ENCODE results near the gene SH3TC1. TPM values are rescaled to one million over a fixed set of nuclear protein-coding genes. Genes with fewer than 3 reads are reported as not detected.

SH3TC1 gene
- polyA plus RNA-seq, 2 of the 4 experiments (the other 2 are of a cell fraction), result 2.8 to 7.4 TPM

GRCh38 chr4:8152090-8152864, 46.8 kb upstream of the SH3TC1 start:
- H3K9me3 ChIP-seq, result no peaks in the 10 kb centered on the region
- H3K4me1 ChIP-seq, result no peaks in the 10 kb centered on the region
- no peak overlapping the region for H3K27ac ChIP-seq
- DNase-seq (ENCODE audit: low read depth in 1 of 2, low spot score in 1 of 2) (no peak), FAIRE-seq (no peak), ATAC-seq (no peak)
- H3K4me3 ChIP-seq, result no peak overlapping the region
- POLR2A ChIA-PET, result no interaction called here
- H3K4me2 ChIP-seq, result no peak overlapping the region
- WGBS (ENCODE audit: missing lambda C conversion rate), result 77% methylated on average over 22 of the region's 39 CpGs
- CTCF ChIA-PET, result interaction anchor here (0.6 kb wide), 1 partner anchor 115 kb away, joined by 3 read pairs; no protein-coding TSS in a partner anchor
- TF ChIP-seq NFE2L2 (conservative IDR thresholded peaks at IDR 0.05; ENCODE audit: low read length), result no peak
- no peak for TF ChIP-seq POLR2A (IDR thresholded peaks at IDR 0.05; ENCODE audit: low read length)
- no peak for TF ChIP-seq NPAS2 (CRISPR knock-in tag; IDR thresholded peaks at IDR 0.05; ENCODE audit: borderline replicate concordance)
- no peak for TF ChIP-seq BCL3 (IDR thresholded peaks at IDR 0.05)

GRCh38 chr4:8152865-8153257, 46.2 kb upstream of the SH3TC1 start:
- no peak; a peak in 1 of 6 replicates for ATAC-seq
- ChIA-PET CTCF (interaction anchor here (0.6 to 0.8 kb wide), 2 partner anchors 10 to 114 kb away, joined by 3 read pairs; no protein-coding TSS in a partner anchor), POLR2A (no interaction called here)
- Histone ChIP-seq H3K4me1 (peaks cover 2% of the 10 kb centered on the region; the same call in 1 of the 3 replicates), H3K9me3 (no peaks in the 10 kb centered on the region), H3K4me2 (no peak overlapping the region), H3K27ac (no peak overlapping the region), H3K4me3 (no peak overlapping the region)
- no peak for FAIRE-seq
- TF ChIP-seq CBX2 (IDR thresholded peaks at IDR 0.05; ENCODE audit: borderline replicate concordance, low read depth) (no peak), NR3C1 (IDR thresholded peaks at IDR 0.05) (no peak), CHD4 (IDR thresholded peaks at IDR 0.05; ENCODE audit: borderline replicate concordance) (no peak), SREBF2 (IDR thresholded peaks at IDR 0.05) (no peak), HES2 (IDR thresholded peaks at IDR 0.05) (no peak)
- WGBS (ENCODE audit: missing lambda C conversion rate), result 56% methylated on average over 6 of the region's 6 CpGs
- DNase-seq (ENCODE audit: low read depth in 1 of 2, low spot score in 1 of 2), result no peak

GRCh38 chr4:8153441-8153840, 45.6 kb upstream of the SH3TC1 start:
- TF ChIP-seq NFE2L2 (conservative IDR thresholded peaks at IDR 0.05; ENCODE audit: low read length), result no peak
- no peak for TF ChIP-seq BHLHE40 (IDR thresholded peaks at IDR 0.05; ENCODE audit: low read depth, low read length)
- TF ChIP-seq ELK1 (IDR thresholded peaks at IDR 0.05; ENCODE audit: low read depth, low read length), result no peak
- TF ChIP-seq CEBPB (IDR thresholded peaks at IDR 0.05), result no peak
- no peak for TF ChIP-seq ESRRA (IDR thresholded peaks at IDR 0.05; ENCODE audit: borderline replicate concordance, low read length)
- no peak for TF ChIP-seq FOXS1 (CRISPR knock-in tag; IDR thresholded peaks at IDR 0.05)
- TF ChIP-seq FOSL2 (IDR thresholded peaks at IDR 0.05), result no peak
- no peak for TF ChIP-seq FOSL2 (CRISPR knock-in tag; IDR thresholded peaks at IDR 0.05)
- no peak for TF ChIP-seq JUNB (IDR thresholded peaks at IDR 0.05)
- Histone ChIP-seq H3K4me1 (peaks cover 3% of the 10 kb centered on the region; the same call in 1 of the 3 replicates), H3K4me2 (no peak overlapping the region), H3K4me3 (no peak overlapping the region), H3K9me3 (no peaks in the 10 kb centered on the region), H3K27ac (no peak overlapping the region)
- no peak for DNase-seq (ENCODE audit: low read depth in 1 of 2, low spot score in 1 of 2)
- POLR2A ChIA-PET, result no interaction called here
- FAIRE-seq, result no peak
- ATAC-seq, result no peak
- CTCF ChIA-PET, result interaction anchor here (0.8 kb wide), 1 partner anchor 10 kb away, joined by 3 read pairs; no protein-coding TSS in a partner anchor
- 79% methylated on average over 9 of the region's 10 CpGs for WGBS (ENCODE audit: missing lambda C conversion rate)

- no peak for ATAC-seq
- CTCF ChIA-PET, result interaction anchor here (0.5 kb wide), 1 partner anchor 15 kb away, joined by 4 read pairs; no protein-coding TSS in a partner anchor
- DNase-seq (ENCODE audit: low read depth in 1 of 2, low spot score in 1 of 2), result no peak
- 40% methylated on average over 6 of the region's 6 CpGs for WGBS (ENCODE audit: missing lambda C conversion rate)
- Histone ChIP-seq H3K9me3 (no peaks in the 10 kb centered on the region), H3K27ac (no peak overlapping the region), H3K4me1 (peaks cover 3% of the 10 kb centered on the region; the same call in 1 of the 3 replicates), H3K4me2 (no peak overlapping the region), H3K4me3 (no peak overlapping the region)
- no peak for FAIRE-seq
- POLR2A ChIA-PET, result no interaction called here
- TF ChIP-seq HES2 (IDR thresholded peaks at IDR 0.05), result no peak
- no peak for TF ChIP-seq CHD2 (IDR thresholded peaks at IDR 0.05; ENCODE audit: low read length, partially characterized antibody)
- no peak for TF ChIP-seq HOXA7 (CRISPR knock-in tag; IDR thresholded peaks at IDR 0.05)
- TF ChIP-seq BCL3 (IDR thresholded peaks at IDR 0.05), result no peak
- TF ChIP-seq HDAC2 (IDR thresholded peaks at IDR 0.05), result no peak
These were observed 44.0 kb upstream of the SH3TC1 start for GRCh38 chr4:8155048-8155447.
